GM19455 (cell line): ENCODE measurements around the gene KRTAP4-8.
"Not testable (repeated sequence)": the region's sequence is repeated elsewhere in the genome, so short reads cannot be mapped to it uniquely, and the experiment has no call there.

Source experiments
- ATAC-seq: cut with Tn5 transposase; IDR thresholded peaks from one replicate; pipeline ENCODE4 v1.9.1; 2021; ENCODE audit not compliant: unreplicated experiment

The KRTAP4-8 gene

GRCh38 chr17:41065829-41066624 is 31.9 kb downstream of the KRTAP4-8 start, which contains the start of gene KRTAP2-4:
Gene KRTAP2-4, minus strand, starts transcription at chr17:41065879. Its CDS starts 34 bp downstream, at chr17:41065845.
- no peak for ATAC-seq

GRCh38 chr17:41065016-41065689 is 32.8 kb downstream of the KRTAP4-8 start:
- not testable (repeated sequence) for ATAC-seq

- ATAC-seq, result no peak
These were observed 33.6 kb downstream of the KRTAP4-8 start for GRCh38 chr17:41064301-41064700.

GRCh38 chr17:41063449-41063848 is 34.5 kb downstream of the KRTAP4-8 start:
- ATAC-seq, result no peak

- no peak for ATAC-seq
These were observed 36.0 kb downstream of the KRTAP4-8 start for GRCh38 chr17:41061964-41062363.

GRCh38 chr17:41060052-41060604 is 37.8 kb downstream of the KRTAP4-8 start, which contains the start of gene KRTAP2-3:
Gene KRTAP2-3, minus strand, starts transcription at chr17:41060114. Its CDS starts 64 bp downstream, at chr17:41060050.
- no peak for ATAC-seq

GRCh38 chr17:41059276-41060051 is 38.5 kb downstream of the KRTAP4-8 start:
- ATAC-seq, result not testable (repeated sequence)

- no peak for ATAC-seq
These were observed 39.2 kb downstream of the KRTAP4-8 start for GRCh38 chr17:41058741-41059140.

- no peak for ATAC-seq
These were observed 40.4 kb downstream of the KRTAP4-8 start for GRCh38 chr17:41057547-41057946.

GRCh38 chr17:41055130-41055529 is 42.8 kb downstream of the KRTAP4-8 start, which contains the start of gene KRTAP2-2:
Gene KRTAP2-2, minus strand, starts transcription at chr17:41055230. Its CDS starts 19 bp downstream, at chr17:41055211.
- not testable (repeated sequence) for ATAC-seq

- not testable (repeated sequence) for ATAC-seq
These were observed 43.4 kb downstream of the KRTAP4-8 start for GRCh38 chr17:41054556-41054955.

- no peak for ATAC-seq
These were observed 43.9 kb downstream of the KRTAP4-8 start for GRCh38 chr17:41054025-41054424.

GRCh38 chr17:41052566-41052965 is 45.4 kb downstream of the KRTAP4-8 start:
- ATAC-seq, result no peak

- no peak for ATAC-seq
These were observed 48.8 kb downstream of the KRTAP4-8 start for GRCh38 chr17:41049110-41049509.

- ATAC-seq, result no peak
These were observed 49.5 kb downstream of the KRTAP4-8 start for GRCh38 chr17:41048441-41048840.
